A673 (cell line): ENCODE results near the gene OR6F1. TPM values are rescaled to one million over a fixed set of nuclear protein-coding genes. Genes with fewer than 3 reads are reported as not detected.

Experiments
- BruUV-seq: library from RNA; stranded (reverse); fragments of 400-500 nt; replicated peaks from 2 replicates; lab custom pipeline; 2021; lab: Mats Ljungman, UMichigan
- CTCF ChIA-PET: fragments of 300-600 bp; sonication (Branson Sonifier 250); formaldehyde crosslinking; loops from one replicate; lab custom pipeline; 2022; ENCODE audit warnings: antibody characterized with exemption; lab: Charles Lee
- POLR2A ChIA-PET: fragments of 300-600 bp; sonication (Branson Sonifier 250); formaldehyde crosslinking; loops from one replicate; lab custom pipeline; 2022; ENCODE audit warnings: antibody characterized with exemption; ENCODE audit not compliant: low non-redundant PET; lab: Charles Lee
- DNase-seq: peaks from one replicate; pipeline ENCODE4 v3.0.0-alpha.2; 2015; ENCODE audit warnings: low spot score
- H3K27ac ChIP-seq: fragments of 200-600 bp; sonication (generic); 2 replicates; pipeline ENCODE4 v1.5.1; 2016; ENCODE audit warnings: mixed run types, low read depth, mild to moderate bottlenecking, mixed read lengths, antibody characterized with exemption, low read length; ENCODE audit not compliant: poor library complexity, severe bottlenecking
- H3K27me3 ChIP-seq: fragments of 200-600 bp; sonication (generic); replicated peaks from 2 replicates; pipeline ENCODE4 v1.6.1; 2017; ENCODE audit warnings: mixed run types, low read depth, mild to moderate bottlenecking, mixed read lengths, antibody characterized with exemption, low read length; ENCODE audit not compliant: insufficient read depth, poor library complexity
- H3K36me3 ChIP-seq: fragments of 200-600 bp; sonication (generic); 2 replicates; pipeline ENCODE4 v1.6.1; 2016; ENCODE audit warnings: mixed run types, mild to moderate bottlenecking, mixed read lengths, antibody characterized with exemption, low read length; ENCODE audit not compliant: insufficient read depth, poor library complexity, severe bottlenecking
- H3K4me1 ChIP-seq: fragments of 200-600 bp; sonication (generic); 2 replicates; pipeline ENCODE4 v1.6.1; 2017; ENCODE audit warnings: mixed run types, mild to moderate bottlenecking, mixed read lengths, antibody characterized with exemption, low read length; ENCODE audit not compliant: insufficient read depth, poor library complexity, severe bottlenecking
- H3K4me3 ChIP-seq: fragments of 200-600 bp; sonication (generic); 2 replicates; pipeline ENCODE4 v1.5.1; 2016; ENCODE audit warnings: low read depth, mixed run types, mild to moderate bottlenecking, mixed read lengths, low read length; ENCODE audit not compliant: poor library complexity, severe bottlenecking
- H3K9me3 ChIP-seq: fragments of 200-600 bp; sonication (generic); 2 replicates; pipeline ENCODE4 v1.6.1; 2016; ENCODE audit warnings: mixed run types, low read depth, mild to moderate bottlenecking, mixed read lengths, antibody characterized with exemption, low read length; ENCODE audit not compliant: poor library complexity, severe bottlenecking
- EZH2 ChIP-seq: fragments of 200-600 bp; sonication (generic); IDR thresholded peaks from 2 replicates; pipeline ENCODE4 v1.6.1; 2017; ENCODE audit warnings: borderline replicate concordance, low read depth, mild to moderate bottlenecking, mixed read lengths, antibody characterized with exemption, low read length; ENCODE audit not compliant: poor library complexity, severe bottlenecking
- intact Hi-C: fragments of 100-400 bp; cut with micrococcal nuclease; formaldehyde crosslinking; loops from one replicate; pipeline ENCODE4 v1.10.0; 2022; ENCODE audit not compliant: unreplicated experiment
- total RNA-seq: library from RNA; stranded (reverse); gene quantifications from 2 replicates; pipeline ENCODE4 v1.2.3, GENCODE V29; 2021

The OR6F1 gene
- total RNA-seq, 1 experiment from 2014 or later, result not detected

DNA sequence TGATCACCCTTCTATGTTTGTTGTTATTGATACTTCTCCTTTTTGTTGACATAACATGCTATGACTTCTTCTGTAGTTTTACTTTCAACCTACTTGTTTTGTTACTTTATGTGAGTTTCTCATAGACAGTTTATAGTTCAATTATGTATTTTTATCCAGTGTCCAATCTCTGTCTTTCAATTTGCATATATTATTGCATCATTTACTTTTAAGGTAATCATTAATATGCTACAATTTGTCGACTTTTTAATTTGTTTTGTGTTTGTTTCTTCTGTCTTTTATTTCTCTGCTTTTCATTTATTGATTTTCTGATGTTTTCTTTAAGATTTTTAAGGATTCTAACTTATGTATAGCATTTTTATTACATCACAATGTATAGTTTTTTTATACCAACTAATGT, 47.2 kb downstream of the OR6F1 start:
- ChIA-PET POLR2A (no interaction called here), CTCF (no interaction called here)
- H3K36me3 ChIP-seq, result no peaks in the 10 kb centered on the region
- H3K9me3 ChIP-seq, result no peaks in the 10 kb centered on the region
- intact Hi-C loops, result no loop called here
- no peak overlapping the region for H3K27ac ChIP-seq
- H3K4me3 ChIP-seq, result no peak overlapping the region
- H3K27me3 ChIP-seq, result no peaks in the 10 kb centered on the region
- no peaks in the 10 kb centered on the region for H3K4me1 ChIP-seq
- TF ChIP-seq EZH2, result no peak
- no peak for DNase-seq
- BruUV-seq, result no TSS peak

Other genes with a start within 250 kb of the OR6F1 start
- not detected in 2 replicates for gene OR2C3, start 180.2 kb downstream of the OR6F1 start, total RNA-seq
- gene GCSAML, start 167.5 kb downstream of the OR6F1 start, total RNA-seq, result not detected in 2 replicates
- gene OR2G2, start 128.3 kb downstream of the OR6F1 start, total RNA-seq, result not detected in 2 replicates
- not detected in 2 replicates for gene OR2G3, start 111.1 kb downstream of the OR6F1 start, total RNA-seq
- gene OR13G1, start 36.9 kb downstream of the OR6F1 start, total RNA-seq, result not detected in 2 replicates
- not detected in 2 replicates for gene OR14K1, start 22.0 kb upstream of the OR6F1 start, total RNA-seq
- not detected in 2 replicates for gene OR14A2, start 31.5 kb upstream of the OR6F1 start, total RNA-seq
- gene OR1C1, start 43.9 kb upstream of the OR6F1 start, total RNA-seq, result not detected in 2 replicates
- gene OR14A16, start 107.5 kb upstream of the OR6F1 start, total RNA-seq, result not detected in 2 replicates
- gene OR11L1, start 125.2 kb upstream of the OR6F1 start, total RNA-seq, result not detected in 2 replicates
- gene TRIM58, start 140.5 kb upstream of the OR6F1 start, total RNA-seq, result not detected in 2 replicates
- gene OR2W3, start 178.9 kb upstream of the OR6F1 start, total RNA-seq, result not detected in 2 replicates
- not detected in 2 replicates for gene OR2T8, start 203.6 kb upstream of the OR6F1 start, total RNA-seq
- gene OR2AJ1, start 208.2 kb upstream of the OR6F1 start, total RNA-seq, result not detected in 2 replicates
- not detected in 2 replicates for gene OR2L8, start 232.2 kb upstream of the OR6F1 start, total RNA-seq
- gene OR2AK2, start 248.6 kb upstream of the OR6F1 start, total RNA-seq, result not detected in 2 replicates